Fibroblast of lung (primary cell): ENCODE results near the gene ETV1. TPM values are rescaled to one million over a fixed set of nuclear protein-coding genes. Genes with fewer than 3 reads are reported as not detected.
A peak's percentile ranks its signal among the peaks of the same experiment; 100 is the strongest.

Experiments
- DNase-seq, 2 donors: peaks; one replicate each; pipeline versions ENCODE4 v3.0.0 to v3.0.0-alpha.2; 2010; ENCODE audit warnings: low read depth in 2 of 2
- H2AFZ ChIP-seq: 2 replicates; pipeline ENCODE4 v1.5.1; 2012; ENCODE audit warnings: low read length, control low read depth, inconsistent platforms
- H3K27ac ChIP-seq: 2 replicates; pipeline ENCODE4 v1.5.1; 2011; ENCODE audit warnings: low read length, control low read depth; ENCODE audit not compliant: insufficient read depth
- H3K27me3 ChIP-seq: 2 replicates; pipeline ENCODE4 v1.5.1; 2011; ENCODE audit warnings: mild to moderate bottlenecking, low read length; ENCODE audit not compliant: control insufficient read depth, insufficient read depth
- H3K36me3 ChIP-seq: 2 replicates; pipeline ENCODE4 v1.5.1; 2011; ENCODE audit warnings: low read length; ENCODE audit not compliant: control insufficient read depth, insufficient read depth
- H3K4me1 ChIP-seq: 2 replicates; pipeline ENCODE4 v1.5.1; 2011; ENCODE audit warnings: low read length; ENCODE audit not compliant: control insufficient read depth, insufficient read depth; ENCODE audit errors: extremely low read depth
- H3K4me2 ChIP-seq: 2 replicates; pipeline ENCODE4 v1.5.1; 2011; ENCODE audit warnings: low read length, control low read depth; ENCODE audit not compliant: insufficient read depth; ENCODE audit errors: extremely low read depth
- H3K4me3 ChIP-seq, 4 experiments: fragments of 200-600 bp in 1 of 4; sonication (generic) in 1 of 4; replicated peaks in 1 of 4; 2 replicates each; pipeline ENCODE4 v1.5.1; 2011 to 2016; ENCODE audit warnings: low read length in 4 of 4, low read depth in 3 of 4, mild to moderate bottlenecking in 3 of 4, control low read depth in 2 of 4, inconsistent platforms in 1 of 4, mixed read lengths in 1 of 4; ENCODE audit not compliant: insufficient read depth in 1 of 4; ENCODE audit errors: control extremely low read depth in 1 of 4
- H3K79me2 ChIP-seq: 2 replicates; pipeline ENCODE4 v1.5.1; 2012; ENCODE audit warnings: mild to moderate bottlenecking, low read length, inconsistent platforms; ENCODE audit not compliant: control insufficient read depth, insufficient read depth
- H3K9ac ChIP-seq: 2 replicates; pipeline ENCODE4 v1.5.1; 2011; ENCODE audit warnings: mild to moderate bottlenecking, low read length, control low read depth; ENCODE audit not compliant: insufficient read depth
- H3K9me3 ChIP-seq: 2 replicates; pipeline ENCODE4 v1.5.1; 2012; ENCODE audit warnings: low read depth, low read length; ENCODE audit not compliant: control insufficient read depth, insufficient read depth
- H4K20me1 ChIP-seq: 2 replicates; pipeline ENCODE4 v1.5.1; 2011; ENCODE audit warnings: low read length; ENCODE audit not compliant: control insufficient read depth, insufficient read depth; ENCODE audit errors: extremely low read depth
- CTCF ChIP-seq, 2 donors: IDR thresholded peaks in 1 of 2; conservative IDR thresholded peaks in 1 of 2; 1 replicate in 1 of 2; 2 replicates in 1 of 2; pipeline ENCODE4 v1.5.1; 2011 to 2012; ENCODE audit warnings: low read length in 2 of 2, control low read depth in 1 of 2, inconsistent platforms in 1 of 2, low read depth in 1 of 2, mild to moderate bottlenecking in 1 of 2
- EZH2 ChIP-seq: IDR thresholded peaks from 2 replicates; pipeline ENCODE4 v1.5.1; 2012; ENCODE audit warnings: low read length, control low read depth, mild to moderate bottlenecking; ENCODE audit errors: missing control alignments
- polyA plus RNA-seq, 2 donors: library from polyadenylated mRNA; depleted of rRNA in 1 of 2; stranded (reverse) in 1 of 2; unstranded in 1 of 2; fragments of >200 nt; gene quantifications; 2 replicates each; pipeline ENCODE4 v1.2.1, GENCODE V29; 2011 to 2012; ENCODE audit warnings: missing spikeins in 1 of 2
- total RNA-seq: library from RNA; depleted of rRNA; stranded (reverse); fragments of >200 nt; gene quantifications from 2 replicates; pipeline ENCODE4 v1.2.1, GENCODE V29; 2014

The ETV1 gene
- total and polyA plus RNA-seq, 2 donors (not counting 1 experiment from before 2014, with no cell fraction given) = 13.3 to 26.4 TPM

- TF ChIP-seq EZH2 (no peak), CTCF (conservative IDR thresholded peaks at IDR 0.05 in 1 of 2, IDR thresholded peaks at IDR 0.05 in 1 of 2; ENCODE audit: low read depth in 1 of 2, low read length in 2 of 2) (no peak)
- H3K4me2 ChIP-seq = peak overlapping the region; percentile 44
- no peak overlapping the region for H2AFZ ChIP-seq
- no peaks in the 10 kb centered on the region for H3K79me2 ChIP-seq
- H3K4me3 ChIP-seq = peak overlapping the region in 1 of 4 experiments; percentile 33
- H3K9me3 ChIP-seq = no peaks in the 10 kb centered on the region
- peaks cover 2% of the 10 kb centered on the region for H3K4me1 ChIP-seq
- no peaks in the 10 kb centered on the region for H4K20me1 ChIP-seq
- no peaks in the 10 kb centered on the region for H3K36me3 ChIP-seq
- H3K9ac ChIP-seq = no peak overlapping the region
- no peaks in the 10 kb centered on the region for H3K27me3 ChIP-seq
- DNase-seq = peak; percentile 51 to 76
- H3K27ac ChIP-seq = peak overlapping the region; percentile 22
Observed at GRCh38 chr7:13945670-13946069, 43.8 kb downstream of the ETV1 start.

DNA sequence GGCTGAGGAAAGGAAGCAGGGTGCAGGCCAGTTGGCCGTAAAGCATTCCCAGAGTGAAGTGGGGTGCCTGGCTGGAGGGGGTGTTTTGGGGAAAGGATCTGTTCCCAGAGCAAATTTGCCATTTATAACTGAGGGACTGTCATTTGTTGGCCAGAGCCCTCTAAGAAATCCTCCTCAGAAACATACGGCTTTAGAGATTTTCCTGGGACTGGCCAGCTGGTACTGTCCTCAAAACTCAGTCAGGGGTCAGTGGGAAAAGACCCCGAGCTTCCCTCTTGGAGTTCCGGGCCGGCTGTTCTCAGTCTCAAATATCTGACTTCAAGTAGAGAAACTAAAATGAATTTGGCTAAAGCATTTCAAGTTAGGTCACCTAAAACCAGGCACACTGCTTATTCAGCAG lies 55.9 kb downstream of the ETV1 start:
- no peak overlapping the region for H3K9ac ChIP-seq
- H3K27me3 ChIP-seq = no peaks in the 10 kb centered on the region
- peaks cover 5% of the 10 kb centered on the region for H3K36me3 ChIP-seq
- H3K4me1 ChIP-seq = peaks cover 2% of the 10 kb centered on the region
- peak overlapping the region; percentile 21 for H3K4me2 ChIP-seq
- H3K9me3 ChIP-seq = no peaks in the 10 kb centered on the region
- no peaks in the 10 kb centered on the region for H4K20me1 ChIP-seq
- no peaks in the 10 kb centered on the region for H3K79me2 ChIP-seq
- peak overlapping the region; percentile 25 for H2AFZ ChIP-seq
- H3K4me3 ChIP-seq = no peak overlapping the region
- TF ChIP-seq CTCF (conservative IDR thresholded peaks at IDR 0.05 in 1 of 2, IDR thresholded peaks at IDR 0.05 in 1 of 2; ENCODE audit: low read depth in 1 of 2, low read length in 2 of 2) = no peak
- TF ChIP-seq EZH2 = no peak
- no peak for DNase-seq
- H3K27ac ChIP-seq = peak overlapping the region; percentile 8

- peak overlapping the region; percentile 25 for H2AFZ ChIP-seq
- H3K36me3 ChIP-seq = peaks cover 5% of the 10 kb centered on the region
- H3K9ac ChIP-seq = no peak overlapping the region
- no peaks in the 10 kb centered on the region for H3K79me2 ChIP-seq
- no peak for TF ChIP-seq CTCF (conservative IDR thresholded peaks at IDR 0.05 in 1 of 2, IDR thresholded peaks at IDR 0.05 in 1 of 2; ENCODE audit: low read depth in 1 of 2, low read length in 2 of 2)
- TF ChIP-seq EZH2 = no peak
- no peak overlapping the region for H3K4me3 ChIP-seq
- DNase-seq = peak; percentile 18 to 40
- peaks cover 2% of the 10 kb centered on the region for H3K4me1 ChIP-seq
- no peaks in the 10 kb centered on the region for H3K27me3 ChIP-seq
- H3K4me2 ChIP-seq = peak overlapping the region; percentile 21
- H3K9me3 ChIP-seq = no peaks in the 10 kb centered on the region
- H3K27ac ChIP-seq = peak overlapping the region; percentile 8
- no peaks in the 10 kb centered on the region for H4K20me1 ChIP-seq
Observed at GRCh38 chr7:13933091-13933490, 56.4 kb downstream of the ETV1 start.
